ENCODE data around the gene CADM1. TPM values are rescaled to one million over a fixed set of nuclear protein-coding genes. Genes with fewer than 3 reads are reported as not detected.

Gene CADM1
- total and polyA plus RNA-seq, 7 donors = 0.69 to 25.2 (median 15.6) TPM

DNA sequence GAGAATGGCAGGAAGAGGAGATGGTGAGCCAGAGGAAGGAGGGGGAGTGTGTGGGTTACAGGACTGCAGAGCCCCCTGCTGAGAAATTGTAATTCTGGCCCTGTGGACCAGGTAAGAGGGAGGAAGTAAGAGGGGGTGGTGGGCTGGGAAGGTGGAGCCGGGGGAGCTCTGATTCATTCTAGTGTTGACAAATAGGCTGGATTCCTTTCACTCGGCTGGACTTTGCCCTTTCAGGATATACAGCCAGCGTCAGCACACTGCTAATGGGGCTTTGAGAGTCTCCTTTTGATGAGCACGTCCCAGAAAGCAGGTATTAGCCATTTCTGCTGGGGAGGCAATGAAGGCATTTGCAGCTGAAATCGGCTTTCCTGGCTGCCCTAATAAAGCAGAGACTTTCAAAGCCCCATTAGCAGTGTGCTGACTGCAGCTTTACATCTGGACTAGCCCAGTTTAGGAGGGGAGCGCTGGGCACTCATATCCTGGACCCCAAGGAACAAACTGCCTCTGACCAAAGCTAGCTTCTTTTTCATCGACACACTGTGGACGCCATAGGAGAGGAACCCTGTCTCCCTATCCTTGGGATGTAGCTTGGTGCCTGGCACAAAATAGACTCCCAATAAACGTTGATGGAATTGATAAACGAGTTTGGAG lies 44.8 kb upstream of the CADM1 start:
- Histone ChIP-seq H3K4me3 (no peak overlapping the region), H3K4me1 (no peaks in the 10 kb centered on the region), H3K9me3 (no peaks in the 10 kb centered on the region), H3K27ac (no peak overlapping the region), H3K27me3 (no peaks in the 10 kb centered on the region), H3K36me3 (no peaks in the 10 kb centered on the region)
- intact Hi-C loops (cut with DNase I) = no loop called here
- TF ChIP-seq, protein P1, sequence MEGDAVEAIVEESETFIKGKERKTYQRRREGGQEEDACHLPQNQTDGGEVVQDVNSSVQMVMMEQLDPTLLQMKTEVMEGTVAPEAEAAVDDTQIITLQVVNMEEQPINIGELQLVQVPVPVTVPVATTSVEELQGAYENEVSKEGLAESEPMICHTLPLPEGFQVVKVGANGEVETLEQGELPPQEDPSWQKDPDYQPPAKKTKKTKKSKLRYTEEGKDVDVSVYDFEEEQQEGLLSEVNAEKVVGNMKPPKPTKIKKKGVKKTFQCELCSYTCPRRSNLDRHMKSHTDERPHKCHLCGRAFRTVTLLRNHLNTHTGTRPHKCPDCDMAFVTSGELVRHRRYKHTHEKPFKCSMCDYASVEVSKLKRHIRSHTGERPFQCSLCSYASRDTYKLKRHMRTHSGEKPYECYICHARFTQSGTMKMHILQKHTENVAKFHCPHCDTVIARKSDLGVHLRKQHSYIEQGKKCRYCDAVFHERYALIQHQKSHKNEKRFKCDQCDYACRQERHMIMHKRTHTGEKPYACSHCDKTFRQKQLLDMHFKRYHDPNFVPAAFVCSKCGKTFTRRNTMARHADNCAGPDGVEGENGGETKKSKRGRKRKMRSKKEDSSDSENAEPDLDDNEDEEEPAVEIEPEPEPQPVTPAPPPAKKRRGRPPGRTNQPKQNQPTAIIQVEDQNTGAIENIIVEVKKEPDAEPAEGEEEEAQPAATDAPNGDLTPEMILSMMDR (IDR thresholded peaks at IDR 0.05) = no peak
- TF ChIP-seq POLR2AphosphoS5 (IDR thresholded peaks at IDR 0.05) (no peak), POLR2A (IDR thresholded peaks at IDR 0.05) (no peak), EP300 (IDR thresholded peaks at IDR 0.05) (no peak)
- DNase-seq = no peak
- 36 to 37% methylated on average over 10 of the region's 10 CpGs for WGBS, 2 donors

DNA sequence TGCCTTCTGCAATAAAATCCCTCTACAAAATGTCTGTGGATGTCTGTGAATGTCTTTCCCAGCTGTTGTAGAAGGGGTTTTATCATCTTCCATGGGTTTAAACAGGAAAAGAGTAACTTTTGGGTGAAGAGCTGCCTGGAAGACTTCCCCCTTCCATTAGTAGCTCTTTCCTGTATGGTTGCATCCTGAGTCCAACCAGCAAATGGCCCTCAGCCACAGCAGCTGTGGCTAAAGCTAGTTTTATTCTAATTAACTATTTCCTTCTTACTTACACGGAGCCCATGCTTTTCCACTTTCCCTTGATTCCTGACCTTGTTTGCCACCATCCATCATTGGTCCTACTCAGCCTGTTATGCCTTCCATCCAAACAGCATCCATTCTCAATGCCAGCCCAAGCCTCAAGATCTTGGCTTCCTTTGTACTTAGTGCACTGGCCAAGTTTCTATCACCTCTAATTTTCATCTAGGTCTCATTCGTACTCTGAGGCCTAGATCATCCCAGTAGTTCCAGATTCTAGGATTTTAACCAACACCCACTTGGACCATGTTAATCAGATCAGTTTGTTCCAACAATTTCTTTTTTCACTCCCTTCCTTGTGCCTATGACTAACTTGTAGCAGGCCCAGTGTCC lies 41.5 kb upstream of the CADM1 start:
- TF ChIP-seq EP300 (IDR thresholded peaks at IDR 0.05) = no peak
- TF ChIP-seq POLR2AphosphoS5 (IDR thresholded peaks at IDR 0.05) = no peak
- TF ChIP-seq, protein P1 (IDR thresholded peaks at IDR 0.05) = no peak
- TF ChIP-seq POLR2A (IDR thresholded peaks at IDR 0.05) = no peak
- Histone ChIP-seq H3K27ac (no peak overlapping the region), H3K27me3 (no peaks in the 10 kb centered on the region), H3K36me3 (no peaks in the 10 kb centered on the region), H3K9me3 (no peaks in the 10 kb centered on the region), H3K4me1 (no peaks in the 10 kb centered on the region), H3K4me3 (no peak overlapping the region)
- intact Hi-C loops (cut with DNase I) = no loop called here
- WGBS, 2 donors = 62 to 83% methylated on average over 2 of the region's 2 CpGs
- no peak for DNase-seq

DNA sequence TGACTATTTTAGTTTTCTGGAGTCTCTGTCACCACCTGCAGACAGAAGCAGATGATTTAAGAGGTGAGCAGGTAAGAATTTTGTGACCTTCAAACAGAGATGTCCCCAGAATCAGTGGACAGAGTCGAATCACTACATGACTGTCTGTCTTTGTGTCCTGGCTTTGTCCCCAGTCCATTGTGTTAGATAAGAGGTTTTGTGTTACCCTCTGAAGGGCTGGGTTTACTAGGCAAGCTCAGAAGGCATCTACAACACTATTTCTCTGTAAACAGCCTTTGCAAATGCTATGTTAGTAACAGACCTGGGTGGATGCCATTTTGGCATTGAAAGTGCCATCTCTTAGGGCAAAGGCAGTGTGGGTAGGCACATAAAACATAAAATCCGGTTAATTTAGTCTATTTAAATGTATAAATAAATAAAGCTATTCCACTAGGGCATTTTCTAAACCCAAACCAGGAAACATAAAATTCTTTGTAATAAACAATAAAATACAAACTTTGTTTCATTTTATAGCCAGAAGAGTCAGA lies 40.3 kb upstream of the CADM1 start:
- TF ChIP-seq POLR2A (IDR thresholded peaks at IDR 0.05) (no peak), EP300 (IDR thresholded peaks at IDR 0.05) (no peak), POLR2AphosphoS5 (IDR thresholded peaks at IDR 0.05) (no peak)
- TF ChIP-seq, protein P1 (IDR thresholded peaks at IDR 0.05) = no peak
- no peaks in the 10 kb centered on the region for H3K9me3 ChIP-seq
- H3K4me1 ChIP-seq = no peaks in the 10 kb centered on the region
- 39 to 59% methylated on average over 2 of the region's 2 CpGs for WGBS, 2 donors
- H3K36me3 ChIP-seq = no peaks in the 10 kb centered on the region
- no peak overlapping the region for H3K27ac ChIP-seq
- no peak for DNase-seq
- intact Hi-C loops (cut with DNase I) = no loop called here
- no peak overlapping the region for H3K4me3 ChIP-seq
- no peaks in the 10 kb centered on the region for H3K27me3 ChIP-seq

DNA sequence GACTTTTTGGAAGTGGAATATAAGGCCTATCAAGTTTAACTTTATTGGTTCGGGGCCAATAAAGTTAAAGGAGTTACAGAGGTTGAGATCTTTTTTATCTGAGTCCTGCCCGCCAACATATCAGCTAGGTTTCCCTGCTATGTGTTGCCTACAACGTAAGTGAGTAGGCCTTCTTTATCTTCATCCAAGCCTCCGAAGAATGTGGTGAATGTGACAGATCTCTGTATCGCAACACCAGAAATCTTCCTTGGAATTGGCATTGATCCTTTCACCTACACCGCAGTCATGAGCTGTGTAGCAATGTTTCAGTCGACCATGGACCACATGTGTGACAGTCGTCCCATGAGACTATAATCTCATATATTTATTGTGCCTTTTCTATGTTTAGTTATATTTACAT lies 37.3 kb upstream of the CADM1 start:
- no peaks in the 10 kb centered on the region for H3K9me3 ChIP-seq
- TF ChIP-seq EP300 (IDR thresholded peaks at IDR 0.05) (no peak), POLR2A (IDR thresholded peaks at IDR 0.05) (no peak), POLR2AphosphoS5 (IDR thresholded peaks at IDR 0.05) (no peak)
- TF ChIP-seq, protein P1 (IDR thresholded peaks at IDR 0.05) = no peak
- no peak for DNase-seq
- WGBS, 2 donors = 92% methylated on average over 8 of the region's 8 CpGs
- no peaks in the 10 kb centered on the region for H3K4me1 ChIP-seq
- no peaks in the 10 kb centered on the region for H3K27me3 ChIP-seq
- no peak overlapping the region for H3K4me3 ChIP-seq
- intact Hi-C loops (cut with DNase I) = no loop called here
- no peak overlapping the region for H3K27ac ChIP-seq
- no peaks in the 10 kb centered on the region for H3K36me3 ChIP-seq
